GM19468 (cell line): ENCODE data around the gene SGPP2.

Experiments used
- ATAC-seq: cut with Tn5 transposase; IDR thresholded peaks from one replicate; pipeline ENCODE4 v1.9.1; 2021; ENCODE audit warnings: mild to moderate bottlenecking, moderate library complexity, moderate number of reproducible peaks; ENCODE audit not compliant: unreplicated experiment; ENCODE audit errors: extremely low read depth

Gene SGPP2

DNA sequence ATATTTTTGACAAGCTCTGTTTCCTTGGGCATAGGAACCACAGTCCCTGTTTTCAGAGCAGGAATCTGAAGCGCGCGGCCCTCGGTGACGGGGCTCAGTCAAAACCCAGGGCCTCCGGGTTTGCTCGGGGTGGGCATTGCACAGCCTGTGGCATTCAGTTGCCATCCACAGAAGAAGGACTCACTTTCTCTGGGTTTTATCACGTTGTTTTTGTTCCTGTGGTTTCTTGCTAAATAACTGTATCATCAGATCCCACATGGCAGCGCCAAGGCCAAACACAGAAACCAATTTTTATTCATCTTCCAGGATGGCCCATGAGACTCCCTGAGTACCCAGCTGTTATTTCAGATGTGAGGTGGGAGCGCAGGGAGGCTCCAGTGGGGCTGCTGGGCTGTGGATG, 35.6 kb downstream of the SGPP2 start:
- ATAC-seq = no peak

DNA sequence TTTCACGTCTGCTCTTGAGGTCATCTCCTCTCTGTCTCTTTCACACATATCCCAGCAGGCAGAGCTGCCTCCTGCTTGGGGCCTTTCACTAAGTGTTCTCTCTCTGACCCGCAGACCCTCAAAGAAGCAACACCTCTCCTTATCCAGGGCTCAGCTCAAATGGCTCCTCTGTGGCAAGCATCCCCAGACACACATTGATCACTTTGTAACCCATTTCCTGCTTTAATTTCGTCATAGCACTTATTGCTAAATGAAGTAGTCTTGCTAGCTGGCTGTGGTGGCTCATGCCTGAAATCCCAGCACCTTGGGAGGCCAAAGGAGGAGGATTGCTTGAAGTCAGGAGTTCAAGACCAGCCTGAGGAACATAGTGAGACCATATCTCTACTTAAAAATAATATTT, 41.4 kb downstream of the SGPP2 start:
- no peak for ATAC-seq

DNA sequence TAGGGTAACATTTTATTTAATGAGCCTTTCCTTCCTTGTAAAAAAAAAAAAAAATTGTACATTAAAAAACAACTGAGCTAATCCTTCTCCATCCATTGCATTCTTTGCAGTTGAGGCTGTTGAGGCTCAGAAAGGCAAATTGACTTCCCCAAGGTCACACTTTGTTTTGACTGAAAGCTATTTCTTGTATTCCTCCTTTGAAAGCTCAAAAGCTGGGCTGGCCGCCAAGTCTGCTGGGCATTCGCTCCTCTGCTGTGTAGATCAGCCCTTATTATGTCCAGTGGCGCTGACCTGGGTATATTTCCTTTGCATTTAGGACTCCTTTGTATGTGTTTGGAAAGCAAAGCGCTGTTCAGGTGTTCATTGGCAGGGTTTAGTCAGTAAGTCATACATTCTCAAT, 44.0 kb downstream of the SGPP2 start:
- no peak for ATAC-seq

DNA sequence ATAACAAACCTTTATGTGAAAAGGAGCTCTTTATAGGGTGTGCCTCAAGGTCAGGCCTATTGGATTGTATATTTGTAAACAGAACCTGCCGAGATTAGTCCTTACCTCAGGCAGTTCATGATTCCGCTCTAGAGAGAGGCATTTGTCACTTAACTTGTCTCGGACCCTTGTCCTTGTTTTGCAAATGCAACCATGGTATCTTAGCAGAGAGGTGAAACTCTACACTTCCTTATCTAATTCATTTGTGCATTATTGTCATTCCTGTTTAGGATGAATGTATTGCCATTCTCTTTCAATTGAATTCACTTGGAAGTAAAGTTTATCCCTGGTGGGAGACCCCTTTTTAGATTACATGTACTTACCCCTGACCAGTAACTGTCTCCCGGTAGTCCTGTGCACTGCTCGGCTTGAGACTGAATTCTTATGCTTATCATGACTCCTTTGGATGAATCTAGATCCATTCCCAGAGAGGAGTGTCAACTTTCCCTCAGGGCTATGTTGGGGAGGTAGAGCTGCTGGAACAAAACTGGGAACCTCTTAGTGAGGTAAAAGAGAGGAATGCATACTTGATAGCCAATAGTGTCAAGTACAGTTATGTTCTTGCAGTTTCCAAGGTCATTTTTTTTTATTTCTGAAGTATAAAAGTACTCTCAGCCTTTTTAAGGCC, 46.6 kb downstream of the SGPP2 start:
- no peak for ATAC-seq

DNA sequence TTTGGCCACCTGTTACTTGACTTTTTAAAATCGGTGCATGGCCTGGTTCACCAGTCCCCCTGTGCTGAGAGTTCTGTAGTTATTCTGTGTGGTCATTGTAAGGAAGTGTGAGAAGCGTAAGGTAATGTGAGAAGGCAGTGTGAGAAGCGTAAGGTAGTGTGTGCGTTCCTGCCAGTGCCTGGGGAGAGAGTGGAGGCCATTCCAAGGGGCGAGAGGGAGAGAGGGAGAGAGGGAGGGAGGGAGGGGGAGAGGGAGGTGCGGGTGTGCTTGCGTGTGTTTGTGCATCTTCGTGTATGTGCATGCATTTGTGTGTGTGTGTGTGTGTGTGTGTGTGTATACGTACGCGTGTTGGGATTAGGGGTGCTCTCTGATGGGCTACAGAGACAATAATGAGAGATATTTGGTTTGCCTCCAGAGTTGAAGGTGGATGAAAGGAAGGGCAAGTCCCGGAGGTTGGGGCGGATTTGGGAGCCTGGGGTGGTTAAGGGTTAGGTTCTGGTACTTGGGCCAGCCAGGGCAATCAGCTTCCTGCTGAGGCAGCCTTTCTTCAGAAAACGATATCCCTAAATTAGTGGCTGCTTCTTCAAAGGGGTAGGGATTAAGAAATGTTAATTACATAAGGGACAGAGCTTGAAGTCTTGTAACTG, 53.7 kb downstream of the SGPP2 start:
- ATAC-seq = no peak

DNA sequence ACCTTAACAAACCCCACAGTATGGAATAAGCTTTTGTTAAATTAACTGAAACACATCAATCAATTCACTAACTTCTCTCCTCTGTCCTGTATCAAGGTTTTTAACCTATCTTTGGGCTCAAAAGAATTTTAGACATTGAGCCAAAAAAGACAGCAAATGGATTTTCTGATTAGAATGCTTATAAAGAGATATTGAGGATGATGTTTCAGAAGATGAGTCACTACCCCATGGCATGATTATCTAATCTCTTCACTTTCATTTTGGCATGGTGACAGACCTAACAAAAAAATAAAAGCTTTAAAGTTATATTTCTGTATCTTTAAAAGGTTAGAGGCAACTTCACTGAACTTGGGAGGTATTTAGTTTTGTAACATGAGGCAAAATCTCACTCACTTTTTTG, 55.5 kb downstream of the SGPP2 start:
- no peak for ATAC-seq

DNA sequence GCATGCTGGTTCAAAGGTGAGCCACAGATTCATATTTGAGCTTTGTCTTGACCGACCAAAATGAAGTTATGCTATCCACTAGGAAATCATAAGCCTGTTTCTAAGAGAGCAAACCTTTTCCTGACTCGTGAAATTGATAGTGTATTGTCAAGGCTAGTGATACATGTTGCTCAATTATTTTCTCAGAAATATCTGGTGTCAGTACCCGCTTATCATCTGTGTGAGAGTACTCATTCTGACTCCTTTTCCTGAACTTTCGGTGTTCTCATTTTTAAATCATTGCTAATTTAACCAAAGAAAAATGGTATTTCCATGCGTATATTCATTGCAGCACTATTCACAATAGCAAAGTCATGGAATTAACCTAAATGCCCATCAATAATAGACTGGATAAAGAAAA, 56.2 kb downstream of the SGPP2 start:
- no peak for ATAC-seq

DNA sequence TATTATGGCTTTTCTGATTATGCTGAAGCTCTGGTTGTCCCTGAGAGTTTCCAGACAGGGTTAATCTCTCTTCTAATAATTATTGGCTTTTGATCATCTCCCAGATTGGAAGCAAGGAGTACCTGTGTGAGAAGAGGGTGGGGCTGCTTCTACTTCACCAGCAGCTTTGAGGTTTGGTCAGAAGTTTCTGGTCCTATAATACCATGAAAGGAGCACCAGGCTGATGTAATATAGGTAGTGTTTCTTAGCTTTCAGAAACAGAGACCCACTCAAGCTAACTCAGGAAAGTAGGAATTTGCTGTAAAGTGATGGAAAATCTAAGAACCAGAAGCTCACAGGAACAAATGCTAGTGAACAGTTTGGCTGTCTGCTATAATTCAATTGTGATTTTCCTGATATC, 57.6 kb downstream of the SGPP2 start:
- ATAC-seq = no peak

DNA sequence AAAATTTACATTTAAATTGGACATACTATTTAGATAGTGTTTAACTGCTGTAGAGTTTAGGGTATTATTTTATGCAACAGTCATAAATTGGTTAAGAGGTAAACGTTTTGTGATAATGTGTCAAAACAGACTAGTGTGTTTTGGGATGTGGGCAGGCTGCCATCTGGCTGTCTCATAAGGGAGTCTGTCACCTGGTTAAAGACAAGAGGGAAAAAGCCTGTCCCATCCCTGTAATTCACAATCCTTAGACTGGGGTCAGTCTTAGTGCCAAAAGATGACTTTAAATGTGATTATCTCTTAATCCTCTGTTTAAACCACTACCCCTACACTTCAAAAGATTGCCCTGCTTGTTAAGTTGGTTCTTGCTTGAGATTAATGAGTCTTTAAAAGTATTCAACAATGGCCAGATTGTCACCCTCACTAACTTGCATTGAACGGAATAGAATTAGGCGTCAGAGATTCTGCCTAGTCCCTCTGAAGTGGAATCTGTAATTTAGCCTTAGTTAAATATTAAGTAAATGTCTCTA, 59.2 kb downstream of the SGPP2 start:
- ATAC-seq = no peak

DNA sequence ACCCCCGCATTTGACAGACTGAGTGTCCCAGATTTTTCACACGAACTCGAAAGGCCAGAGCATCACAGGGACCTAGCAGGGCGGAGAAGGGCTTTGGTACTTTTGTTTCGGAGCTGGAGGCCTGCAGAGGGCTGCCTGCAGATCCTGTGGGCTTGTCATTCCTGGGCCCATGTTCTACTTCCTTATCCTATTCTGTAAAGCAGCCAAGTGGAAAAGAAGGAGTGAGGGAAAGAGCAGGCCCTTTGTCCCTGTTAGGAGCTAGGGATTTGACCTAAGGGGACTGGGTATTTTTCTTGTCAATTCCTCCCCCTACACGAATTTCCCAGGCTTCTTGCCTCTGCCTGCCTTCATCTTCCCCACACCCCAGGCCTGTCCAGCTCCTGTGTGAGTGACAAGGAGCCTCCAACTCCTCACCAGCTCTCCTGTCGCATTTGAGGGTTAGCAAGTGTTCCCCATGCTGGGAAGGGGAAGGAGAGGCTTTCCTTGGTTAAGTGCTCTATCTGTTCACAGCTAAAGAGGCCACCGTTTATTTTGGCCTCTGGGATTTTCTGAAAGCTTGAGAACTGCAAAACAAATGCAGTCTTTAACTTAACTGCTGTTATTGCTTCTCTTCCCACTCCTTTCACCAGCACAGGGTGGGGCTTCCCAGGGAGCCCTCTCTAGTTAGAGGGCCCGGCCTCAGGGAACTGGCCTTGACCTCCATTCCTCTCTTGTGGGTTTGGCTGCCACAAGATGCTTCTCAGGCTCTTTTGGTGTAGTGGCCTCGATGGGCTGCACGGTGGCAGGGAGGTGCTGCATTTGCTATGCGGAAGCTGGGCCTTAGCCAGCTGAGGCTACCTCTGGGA, 61.2 kb downstream of the SGPP2 start:
- ATAC-seq = no peak

DNA sequence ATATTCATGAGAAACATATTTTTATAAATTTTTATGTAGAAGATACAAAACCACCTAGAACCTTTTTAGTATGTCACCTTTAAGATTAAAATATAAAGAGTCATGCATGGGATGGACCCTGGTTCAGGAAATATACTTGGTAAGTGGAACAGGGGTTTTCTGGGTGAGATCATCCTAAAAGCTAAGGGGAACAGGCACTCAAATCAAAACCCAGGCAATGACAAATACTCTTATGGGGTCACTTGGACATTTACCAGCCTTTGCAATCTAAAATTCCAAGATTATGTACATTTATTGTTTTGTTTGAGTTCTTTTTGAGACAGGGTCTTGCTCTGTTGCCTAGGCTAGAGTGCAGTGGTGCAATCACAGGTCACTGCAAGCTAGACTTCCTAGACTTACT, 65.8 kb downstream of the SGPP2 start:
- no peak for ATAC-seq

DNA sequence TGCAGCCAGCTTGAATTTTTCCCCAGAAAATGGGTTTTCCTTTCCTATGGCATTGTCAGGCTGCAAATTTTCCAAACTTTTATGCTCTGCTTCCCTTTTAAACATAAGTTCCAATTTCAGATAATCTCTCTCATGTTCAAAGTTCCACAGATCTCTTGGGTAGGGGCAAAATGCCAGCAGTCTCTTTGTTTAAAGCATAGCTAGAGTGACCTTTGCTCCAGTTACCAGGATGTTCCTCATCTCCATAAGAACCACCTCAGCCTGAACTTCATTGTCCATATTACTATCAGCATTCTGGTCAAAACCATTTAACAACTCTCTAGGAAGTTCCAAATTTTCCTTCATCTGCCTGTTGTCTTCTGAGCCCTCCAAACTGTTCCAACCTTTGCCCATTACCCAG, 68.3 kb downstream of the SGPP2 start:
- ATAC-seq = no peak

DNA sequence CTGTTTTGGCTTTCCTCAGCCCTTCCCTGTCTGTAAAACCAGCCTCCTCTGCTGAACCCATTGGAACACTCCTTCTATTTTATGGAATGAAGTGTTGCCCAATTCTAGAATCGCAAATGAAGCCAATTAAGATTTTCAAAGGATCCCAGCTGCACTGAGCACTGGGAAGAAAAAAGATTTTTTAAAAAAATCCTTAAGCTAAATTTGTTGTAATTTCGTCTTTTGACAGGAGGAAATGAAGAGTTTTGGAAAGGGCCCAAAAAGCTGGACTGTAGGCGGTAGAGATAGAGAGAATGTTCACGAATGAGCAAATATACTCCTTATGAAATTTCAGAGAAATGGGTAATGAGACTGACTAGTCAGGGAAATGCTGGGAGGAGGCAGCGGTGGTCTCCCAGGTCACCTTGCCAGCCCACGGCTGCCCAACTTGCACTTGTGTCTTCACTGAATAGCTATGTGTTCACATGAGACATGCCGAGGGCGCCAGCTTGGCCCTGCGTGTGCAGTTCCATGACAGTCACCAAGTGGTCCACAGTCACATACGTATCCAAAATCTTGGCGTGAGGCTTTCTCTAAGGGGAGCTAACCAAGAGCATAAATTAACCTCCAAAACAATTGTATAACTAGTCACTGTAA, 69.9 kb downstream of the SGPP2 start:
- ATAC-seq = no peak

DNA sequence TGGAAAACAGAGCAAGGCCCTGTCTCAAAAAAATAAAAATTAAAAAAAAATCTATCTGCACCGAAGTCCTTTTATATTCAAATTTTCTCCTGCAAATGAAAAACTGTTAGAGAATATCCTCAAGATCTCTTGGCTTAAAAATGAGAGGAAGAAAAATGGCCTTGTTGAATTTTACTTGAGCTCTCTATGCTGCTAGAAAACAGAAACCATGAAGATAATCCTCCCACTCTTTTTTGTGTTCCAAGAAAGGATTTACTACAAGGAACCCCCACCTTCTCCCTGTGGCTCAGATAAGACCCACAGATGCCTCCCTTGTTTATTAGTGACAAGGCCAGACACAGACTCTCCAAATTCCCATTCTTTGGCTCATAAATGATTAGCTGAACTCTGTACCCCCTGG, 71.0 kb downstream of the SGPP2 start:
- ATAC-seq = no peak

DNA sequence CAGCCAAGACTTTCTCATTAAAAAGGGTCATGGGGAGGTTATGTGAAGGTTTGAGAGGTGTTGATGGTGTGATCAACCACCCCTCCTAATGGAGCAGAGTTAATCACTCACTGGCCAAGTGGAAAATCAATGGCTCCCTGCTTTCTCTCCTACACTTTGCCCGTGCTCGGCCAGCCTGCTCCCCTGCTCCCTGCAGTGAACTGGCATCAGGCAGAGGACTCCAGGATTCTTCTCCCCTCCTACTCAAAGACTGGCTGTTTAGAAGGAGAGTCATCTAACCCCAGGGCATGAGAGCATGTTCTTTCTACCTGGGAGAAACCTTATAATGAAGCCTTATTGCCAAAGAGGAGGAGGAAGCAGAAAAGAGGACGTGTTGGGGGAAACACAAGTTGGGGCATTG, 74.9 kb downstream of the SGPP2 start:
- ATAC-seq = no peak

DNA sequence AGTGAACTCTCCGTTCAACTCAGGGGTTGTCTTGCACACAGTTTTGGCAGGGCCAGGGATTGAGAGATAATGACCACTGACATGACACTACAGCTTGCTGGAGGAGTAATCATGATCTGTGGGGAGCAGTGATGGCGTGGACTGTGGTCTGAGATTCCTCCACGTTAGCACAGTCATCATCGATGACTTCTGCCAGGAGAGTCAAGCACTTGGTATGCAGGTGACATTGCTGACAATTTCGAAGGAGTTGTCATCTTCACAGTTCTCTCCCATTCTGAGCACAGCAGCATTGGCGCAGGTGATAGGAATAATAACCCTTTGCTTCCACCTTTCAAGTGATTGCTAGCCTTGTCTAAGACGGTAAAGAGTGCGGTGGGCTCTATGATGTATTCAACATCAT, 79.8 kb downstream of the SGPP2 start:
- ATAC-seq = no peak

DNA sequence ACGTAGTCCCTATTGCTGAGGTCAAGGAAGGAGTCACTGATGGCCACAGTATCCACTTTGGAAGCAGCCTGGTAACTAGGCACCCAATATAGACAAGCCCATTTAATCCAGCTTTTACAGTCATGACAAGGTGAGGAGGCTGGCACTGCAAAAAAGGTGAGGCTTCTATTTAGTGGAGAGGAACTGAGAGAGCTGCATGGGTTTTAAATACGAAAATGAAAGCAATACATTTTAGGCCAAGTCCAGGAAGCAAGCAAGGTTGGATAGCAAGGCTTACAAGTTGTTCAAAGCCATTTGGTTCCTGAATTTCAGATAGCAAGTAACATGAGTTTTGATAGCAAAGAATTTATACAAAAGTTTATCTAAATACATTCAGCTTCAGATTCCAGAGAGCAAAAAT, 80.4 kb downstream of the SGPP2 start:
- ATAC-seq = peak; percentile 95

DNA sequence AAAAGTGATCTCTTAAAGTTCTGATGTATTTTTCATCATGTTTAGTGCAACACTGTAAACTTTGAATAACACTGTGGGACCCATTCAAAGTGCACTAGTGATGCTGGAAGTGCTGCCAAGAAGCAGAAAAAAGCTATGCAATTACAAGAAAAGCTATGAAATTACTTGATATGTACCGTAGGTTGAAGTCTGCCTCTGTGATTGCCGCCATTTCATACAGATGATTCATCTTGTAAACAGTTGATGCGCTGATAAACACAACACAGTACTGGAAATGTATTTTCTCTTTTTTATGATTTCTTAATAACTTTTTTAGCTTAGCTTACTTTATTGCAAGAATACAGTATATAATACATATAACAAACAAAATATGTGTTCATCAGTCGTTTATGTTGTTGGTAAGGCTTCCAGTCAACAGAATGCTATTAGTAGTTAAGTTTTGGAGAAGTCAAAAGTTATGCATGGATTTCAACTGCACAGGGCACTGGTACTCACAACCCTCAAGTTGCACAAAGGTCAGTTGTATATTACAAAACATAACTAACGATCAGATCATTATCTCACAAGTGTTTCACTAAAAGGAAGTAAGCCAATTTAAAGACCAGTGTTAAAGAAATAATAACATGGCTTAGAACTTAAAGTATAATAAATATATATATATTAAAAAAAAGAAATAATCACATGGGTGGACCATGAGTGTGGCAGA, 82.0 kb downstream of the SGPP2 start:
- ATAC-seq = no peak

DNA sequence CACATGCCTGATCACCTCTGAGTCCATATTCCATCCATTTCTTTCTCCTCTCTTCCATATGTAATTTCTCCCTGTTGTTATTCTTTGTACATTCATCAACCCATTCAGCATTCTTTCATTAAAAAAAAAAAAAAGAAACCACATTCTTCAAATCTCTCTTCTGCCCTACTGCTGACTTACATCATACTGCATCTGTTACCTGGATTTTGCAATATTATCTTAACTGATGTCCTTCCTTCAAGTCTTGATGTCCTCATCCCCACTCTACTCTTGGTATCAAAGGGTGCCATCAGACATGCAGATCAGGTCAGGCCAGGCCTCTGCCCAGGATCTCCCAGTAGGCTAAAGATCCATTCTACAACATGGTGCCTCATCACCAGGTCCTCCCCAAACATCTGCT, 90.6 kb downstream of the SGPP2 start:
- ATAC-seq = no peak
